Measurements from ENCODE around the gene FAM20A.
"Not testable (repeated sequence)": the region's sequence is repeated elsewhere in the genome, so short reads cannot be mapped to it uniquely, and the experiment has no call there.

The FAM20A gene

DNA sequence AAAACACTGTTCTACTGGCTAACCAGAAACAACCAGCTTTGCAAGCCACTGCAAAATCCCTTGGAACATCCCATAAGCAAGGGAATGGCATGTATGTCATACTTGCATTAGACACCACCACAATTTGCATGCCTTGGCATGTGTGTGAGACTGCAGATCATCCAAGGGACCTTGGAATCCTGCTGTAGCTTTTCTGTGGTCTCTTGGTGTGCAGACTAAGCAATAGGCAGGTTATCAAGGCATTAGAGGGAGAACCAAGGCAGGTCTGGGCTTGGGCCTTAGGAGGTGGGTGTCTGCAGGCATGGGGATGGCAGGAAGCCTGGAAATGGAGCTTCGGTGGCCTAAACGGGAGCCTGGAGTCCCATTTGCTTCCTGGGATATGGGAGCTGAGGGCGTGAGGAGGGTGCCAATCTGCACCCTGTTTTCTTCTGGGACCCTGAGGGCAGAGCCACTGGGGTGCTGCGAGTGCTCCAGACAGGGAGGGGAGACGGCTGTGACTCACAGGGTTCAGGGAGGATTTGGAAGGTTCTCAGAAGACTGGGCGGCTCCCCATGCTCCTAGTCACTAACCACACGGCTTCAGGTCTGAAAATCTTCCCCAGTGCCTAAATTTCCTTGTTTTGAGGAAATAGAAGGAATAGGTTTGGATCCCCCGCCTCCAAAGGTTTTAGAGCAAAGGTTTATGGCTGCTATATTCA, 36.6 kb downstream of the FAM20A start:
- no peak for FAIRE-seq

DNA sequence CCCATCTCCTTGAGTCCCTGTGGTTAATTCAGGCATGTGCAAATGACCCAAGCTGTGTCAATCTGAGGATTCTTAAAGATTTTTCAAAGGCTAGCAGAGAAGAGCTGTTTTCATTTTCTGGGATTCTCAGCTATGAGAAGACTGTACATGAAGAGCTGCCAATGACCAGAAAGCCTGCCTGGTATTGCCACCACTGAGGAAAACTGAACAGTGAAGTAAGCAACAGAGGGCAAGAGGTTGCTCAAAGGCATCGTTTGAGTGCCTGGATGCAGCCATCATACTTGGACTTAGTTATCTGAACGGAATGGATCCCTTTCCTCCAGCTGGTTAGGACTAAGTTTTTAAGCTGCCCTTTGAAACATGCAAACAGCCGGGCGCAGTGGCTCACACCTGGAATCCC, 38.4 kb downstream of the FAM20A start:
- FAIRE-seq = no peak

DNA sequence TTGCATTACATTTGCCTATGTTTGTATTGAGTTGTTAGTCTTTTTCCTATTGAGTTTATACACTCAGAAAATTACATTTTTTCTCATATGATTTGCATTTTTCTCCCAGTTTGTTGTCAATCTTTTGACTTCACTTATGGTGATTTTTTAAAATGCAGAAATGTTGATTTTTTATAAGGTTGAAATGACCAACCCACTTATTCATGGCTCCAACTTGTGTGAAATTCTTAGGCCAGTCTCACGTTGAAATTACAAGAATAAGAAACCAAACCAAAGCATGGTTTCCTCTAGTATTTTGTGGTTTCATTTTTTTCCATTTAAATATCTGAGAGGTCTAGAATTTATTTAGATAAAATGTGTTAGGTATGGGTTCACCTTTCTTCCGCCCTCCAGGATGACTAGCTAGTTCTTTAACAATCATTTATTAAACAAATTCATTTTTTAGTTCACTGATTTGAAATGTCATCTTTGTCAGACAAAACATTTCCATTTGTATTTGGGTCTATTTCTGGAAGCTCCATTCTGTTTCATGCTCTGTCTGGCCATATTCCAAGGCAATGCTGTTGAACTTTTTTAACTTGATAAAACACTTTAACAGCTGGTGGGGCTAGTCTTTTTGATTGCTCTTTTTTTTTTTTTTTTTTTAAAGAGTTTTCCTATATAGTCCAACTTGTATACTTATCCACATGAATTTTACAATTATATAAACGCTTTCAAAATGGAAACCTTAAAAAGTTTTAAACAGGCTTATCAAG, 40.0 kb downstream of the FAM20A start:
- FAIRE-seq = no peak

DNA sequence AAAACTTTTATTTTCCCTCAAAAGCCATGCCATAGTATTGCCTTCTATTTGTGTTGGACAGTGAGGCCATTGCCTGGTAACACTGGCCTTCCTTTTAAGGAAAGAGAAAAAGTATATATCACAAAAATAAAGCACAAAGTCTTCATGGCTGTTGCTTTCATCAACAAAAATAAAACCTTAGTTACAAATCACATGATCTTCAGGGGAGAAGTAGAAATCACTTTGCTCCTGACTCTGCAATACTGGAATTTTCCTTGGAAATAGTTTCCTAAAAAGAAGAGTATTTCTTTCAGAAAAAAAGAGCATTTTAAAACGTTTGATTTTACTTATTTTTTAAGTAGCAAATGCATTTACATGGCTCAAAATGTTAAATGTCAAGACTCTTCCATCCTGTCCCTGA, 41.9 kb downstream of the FAM20A start:
- FAIRE-seq = no peak

- FAIRE-seq = no peak
These were observed 44.6 kb downstream of the FAM20A start for GRCh38 chr17:68556551-68556950.

DNA sequence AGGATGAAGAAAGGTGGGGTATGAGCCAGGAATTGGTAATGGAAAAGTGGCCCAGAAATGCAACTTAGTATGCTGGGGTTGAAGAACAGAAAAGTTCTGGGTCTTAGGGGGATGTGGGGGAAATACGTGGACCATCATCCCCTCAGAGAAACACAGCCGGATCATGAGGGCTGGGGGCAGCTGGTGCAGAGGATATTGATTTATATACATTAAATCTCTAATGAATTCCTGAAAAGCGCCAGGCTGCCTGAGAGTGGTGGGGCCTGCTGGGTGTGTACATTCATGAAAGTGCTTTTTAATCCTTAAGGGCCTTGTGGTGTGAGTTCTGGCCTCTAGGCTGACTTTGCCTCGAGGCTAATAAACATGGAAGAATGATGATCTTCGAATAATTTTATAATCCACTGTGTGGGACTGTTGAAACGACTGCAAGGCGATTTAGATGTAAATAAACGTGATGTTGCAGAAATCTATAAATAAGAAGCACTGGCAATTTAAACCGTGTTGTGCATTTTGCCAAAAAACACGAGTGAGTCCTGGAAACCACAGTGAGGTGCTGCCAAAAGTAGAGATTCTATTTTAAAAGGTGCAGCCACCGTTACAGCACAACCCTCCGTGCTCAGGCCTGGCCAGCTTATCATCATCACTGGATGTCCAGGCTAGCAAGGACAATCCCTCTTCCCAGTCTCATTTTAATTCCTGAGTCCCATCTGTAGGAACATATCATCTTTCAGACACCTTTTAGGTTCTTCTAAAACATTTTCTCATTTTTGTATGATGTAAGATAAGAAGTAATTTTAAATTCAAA, 56.9 kb downstream of the FAM20A start:
- FAIRE-seq = no peak

- FAIRE-seq = no peak
These were observed 58.3 kb downstream of the FAM20A start for GRCh38 chr17:68542698-68543463.

- no peak for FAIRE-seq
These were observed 59.4 kb downstream of the FAM20A start for GRCh38 chr17:68541816-68542215.

- FAIRE-seq = no peak
These were observed 60.2 kb downstream of the FAM20A start for GRCh38 chr17:68540981-68541380.

- no peak for FAIRE-seq
These were observed 61.4 kb downstream of the FAM20A start for GRCh38 chr17:68539548-68540467.

- FAIRE-seq = no peak
These were observed 65.2 kb downstream of the FAM20A start for GRCh38 chr17:68535922-68536321.

DNA sequence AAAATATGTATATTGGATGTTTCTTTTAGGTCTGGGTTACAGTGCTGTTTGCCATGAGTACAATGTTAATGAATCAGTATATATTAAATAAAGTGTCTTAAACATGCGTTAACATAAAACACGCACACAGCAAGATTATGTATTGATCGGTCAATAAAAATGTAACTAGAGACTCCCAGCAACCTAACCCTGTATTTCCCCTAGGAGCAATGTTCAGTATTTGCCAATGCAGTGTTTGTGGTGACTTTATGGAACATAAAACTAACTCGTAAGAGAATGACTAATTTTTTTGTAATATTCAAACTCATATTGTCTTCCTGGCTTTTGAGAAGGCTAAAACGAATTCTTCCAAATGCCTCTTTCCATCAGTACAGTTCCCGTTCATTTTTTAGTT, 66.5 kb downstream of the FAM20A start:
- no peak for FAIRE-seq

DNA sequence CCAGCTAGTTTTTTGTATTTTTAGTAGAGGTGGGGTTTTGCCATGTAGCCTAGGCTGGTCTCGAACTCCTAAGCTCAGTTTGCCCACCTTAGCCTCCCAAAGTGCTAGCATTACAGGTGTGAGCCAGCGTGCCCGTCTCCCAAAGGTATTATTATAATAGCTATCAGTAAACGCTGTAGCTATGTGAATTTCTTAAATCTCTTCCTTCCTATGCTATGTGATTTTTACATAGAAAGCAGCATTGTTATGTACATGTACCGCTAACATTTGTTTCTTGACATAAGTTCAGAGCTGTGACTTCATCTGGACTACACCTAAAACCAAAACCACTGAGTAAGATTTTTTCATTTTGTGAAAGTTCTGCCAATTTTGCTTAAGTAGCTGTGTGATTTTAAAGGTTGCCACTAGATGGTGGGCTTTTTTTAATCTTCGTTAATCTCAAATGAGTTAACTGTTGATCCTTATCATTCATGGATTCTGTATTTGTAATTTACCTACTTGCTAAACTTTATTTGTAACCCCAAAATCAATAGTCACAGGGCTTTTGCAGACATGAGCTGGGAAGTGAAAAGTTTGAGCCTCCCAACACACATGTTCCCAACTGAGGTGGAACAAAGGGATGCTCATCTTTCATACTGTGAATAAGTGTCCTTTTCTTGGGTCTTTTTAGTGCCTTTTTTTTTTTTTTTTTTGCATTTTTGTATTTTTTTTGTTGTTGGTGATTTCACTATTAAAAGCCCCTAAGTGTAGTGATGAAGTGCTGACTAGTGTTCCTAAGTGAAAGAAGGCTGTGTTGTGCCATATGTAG, 67.1 kb downstream of the FAM20A start:
- no peak for FAIRE-seq

GRCh38 chr17:68532826-68533225, 68.3 kb downstream of the FAM20A start:
- FAIRE-seq = no peak

GRCh38 chr17:68531252-68531651, 69.9 kb downstream of the FAM20A start:
- FAIRE-seq = no peak

GRCh38 chr17:68527314-68527713, 73.9 kb downstream of the FAM20A start:
- no peak for FAIRE-seq

GRCh38 chr17:68526548-68526947, 74.6 kb downstream of the FAM20A start:
- FAIRE-seq = no peak

GRCh38 chr17:68522266-68522665, 78.9 kb downstream of the FAM20A start:
- no peak for FAIRE-seq

DNA sequence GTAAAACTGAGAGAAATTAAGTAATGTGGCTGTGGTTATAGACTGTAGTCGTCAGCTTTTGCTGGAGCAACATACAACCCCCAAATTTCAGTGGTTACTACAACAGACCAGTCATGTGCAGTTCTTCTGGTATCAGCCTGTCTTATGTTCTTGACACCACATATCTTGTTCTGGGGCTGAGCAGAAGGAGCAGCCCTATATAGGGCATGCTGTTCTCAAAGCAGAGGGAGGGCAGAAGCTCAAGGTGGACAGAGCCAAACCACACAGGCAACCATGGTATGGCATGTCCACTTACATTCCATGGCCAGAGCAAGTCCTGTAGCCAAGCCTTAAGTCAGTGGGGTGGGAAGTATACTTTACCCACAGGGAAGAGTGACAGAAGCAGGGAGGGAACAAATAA, 81.3 kb downstream of the FAM20A start:
- no peak for FAIRE-seq

DNA sequence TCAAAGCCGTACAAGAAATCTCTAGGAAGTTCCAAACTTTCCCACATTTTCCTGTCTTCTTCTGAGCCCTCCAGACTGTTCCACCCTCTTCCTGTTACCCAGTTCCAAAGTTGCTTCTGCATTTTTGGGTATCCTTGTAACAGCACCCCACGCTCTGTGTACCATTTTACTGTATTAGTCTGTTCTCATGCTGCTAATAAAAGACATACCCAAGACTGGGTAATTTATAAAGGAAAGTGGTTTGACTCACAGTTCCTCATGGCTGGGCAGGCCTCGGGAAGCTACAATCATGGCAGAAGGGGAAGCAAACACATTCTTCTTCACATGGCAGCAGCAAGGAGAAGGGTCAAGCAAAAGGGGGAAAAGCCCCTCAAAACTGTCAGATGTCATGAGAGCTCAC, 82.1 kb downstream of the FAM20A start:
- not testable (repeated sequence) for FAIRE-seq

All from TTC549 (cell line).